Stimulated activated memory B cell treated with anti-CD40 and anti-IgM and Interleukin-4, amounts not matched to agents 10 μg/mL and 1 μg/mL and 100 μg/mL, for 72 hours (primary cell): ENCODE results near the gene C2.
"Not testable (repeated sequence)": the region's sequence is repeated elsewhere in the genome, so short reads cannot be mapped to it uniquely, and the experiment has no call there.

Experiments used
- ATAC-seq: fragments of 150-1000 bp; cut with Tn5 transposase; 2 replicates; pipeline ENCODE4 v1.10.0; 2021
- H3K27ac Mint-ChIP-seq: one replicate; pipeline ENCODE4 v1.8.0; 2022; ENCODE audit warnings: mild to moderate bottlenecking, mixed read lengths
- H3K27me3 Mint-ChIP-seq: one replicate; pipeline ENCODE4 v1.8.0; 2022; ENCODE audit warnings: mixed read lengths
- H3K36me3 Mint-ChIP-seq: one replicate; pipeline ENCODE4 v1.8.0; 2022; ENCODE audit warnings: mixed read lengths
- H3K4me1 Mint-ChIP-seq: one replicate; pipeline ENCODE4 v1.8.0; 2022; ENCODE audit warnings: mixed read lengths
- H3K4me3 Mint-ChIP-seq: one replicate; pipeline ENCODE4 v1.8.0; 2022; ENCODE audit warnings: mild to moderate bottlenecking, moderate library complexity, mixed read lengths
- H3K9me3 Mint-ChIP-seq: one replicate; pipeline ENCODE4 v1.8.0; 2022; ENCODE audit warnings: mixed read lengths

The C2 gene

DNA sequence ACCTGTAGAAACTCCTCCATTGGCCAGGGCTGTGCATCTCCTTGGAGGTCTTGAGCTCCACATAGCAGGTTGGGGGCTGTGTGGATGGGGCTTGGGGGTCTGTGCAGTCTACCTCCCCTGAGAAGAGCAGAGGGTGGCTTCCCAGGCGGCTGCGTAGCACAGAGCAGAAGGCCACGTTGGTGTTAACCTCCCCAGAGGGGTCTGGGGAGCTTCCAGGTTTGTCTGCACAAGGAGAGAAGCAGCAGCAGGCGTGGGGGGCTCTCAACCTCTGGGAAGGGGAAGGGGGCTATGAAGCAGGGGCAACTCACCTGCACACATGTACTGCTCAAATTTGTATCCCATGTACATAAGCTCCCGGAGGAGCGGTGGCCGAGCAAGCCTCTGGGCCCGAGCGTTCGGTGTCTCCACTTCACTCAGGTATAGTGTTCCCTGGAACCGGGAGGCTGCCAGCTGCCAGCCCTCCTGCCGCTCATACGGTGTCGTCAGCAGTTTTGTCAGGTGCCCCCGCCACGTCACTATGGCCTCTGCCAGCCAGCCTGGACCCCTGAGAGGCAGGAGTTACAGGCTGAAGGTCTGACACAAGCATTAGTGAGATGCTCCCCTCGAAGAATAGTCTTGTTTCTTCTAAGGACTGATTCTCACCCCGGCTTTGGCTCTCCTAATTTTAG is 43.2 kb downstream of the C2 start:
- Mint-ChIP-seq H3K4me1 (peaks cover 55% of the 10 kb centered on the region), H3K27ac (peak overlapping the region; percentile 94), H3K4me3 (peak overlapping the region; percentile 89), H3K36me3 (peaks cover 47% of the 10 kb centered on the region), H3K9me3 (no peaks in the 10 kb centered on the region), H3K27me3 (no peaks in the 10 kb centered on the region)
- ATAC-seq = no peak

DNA sequence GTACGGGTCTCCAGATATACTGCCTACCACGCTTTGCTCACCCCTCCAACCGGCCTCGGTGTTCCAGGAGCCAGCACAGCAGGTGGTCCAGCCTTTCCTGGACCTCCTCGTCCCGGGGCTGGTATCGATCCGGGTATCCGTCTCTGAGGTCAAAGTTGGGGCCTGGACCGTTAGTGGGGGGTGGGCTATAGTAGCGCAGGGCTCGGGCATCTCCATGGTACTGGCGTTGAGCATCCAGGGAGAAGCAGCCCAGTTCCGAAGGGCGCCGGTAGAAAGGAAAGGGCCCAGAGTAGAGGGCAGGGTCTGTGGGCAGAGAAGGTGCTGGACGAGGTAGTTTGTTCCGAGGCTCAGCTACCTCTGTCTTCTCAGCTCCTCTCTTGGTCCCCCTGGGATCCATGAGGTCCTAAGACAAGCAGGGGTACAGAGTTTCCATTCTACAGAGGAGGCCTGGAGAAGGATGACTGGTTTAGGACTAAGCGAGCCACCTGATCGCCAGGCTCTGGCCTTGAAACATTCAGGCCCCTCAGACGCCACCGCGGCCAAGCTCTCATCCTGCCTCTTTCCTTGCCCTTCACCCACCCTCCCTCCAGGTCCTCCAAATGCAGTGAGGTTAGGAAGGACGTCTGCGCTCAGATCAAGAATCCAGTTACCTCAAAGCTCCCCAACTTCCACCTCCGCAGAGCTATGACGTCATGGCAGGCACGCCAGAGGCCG is 43.9 kb downstream of the C2 start:
- ATAC-seq = no peak
- Mint-ChIP-seq H3K4me3 (peak overlapping the region; percentile 89), H3K36me3 (peaks cover 41% of the 10 kb centered on the region), H3K27ac (peak overlapping the region; percentile 94), H3K4me1 (peaks cover 55% of the 10 kb centered on the region), H3K27me3 (no peaks in the 10 kb centered on the region), H3K9me3 (no peaks in the 10 kb centered on the region)

DNA sequence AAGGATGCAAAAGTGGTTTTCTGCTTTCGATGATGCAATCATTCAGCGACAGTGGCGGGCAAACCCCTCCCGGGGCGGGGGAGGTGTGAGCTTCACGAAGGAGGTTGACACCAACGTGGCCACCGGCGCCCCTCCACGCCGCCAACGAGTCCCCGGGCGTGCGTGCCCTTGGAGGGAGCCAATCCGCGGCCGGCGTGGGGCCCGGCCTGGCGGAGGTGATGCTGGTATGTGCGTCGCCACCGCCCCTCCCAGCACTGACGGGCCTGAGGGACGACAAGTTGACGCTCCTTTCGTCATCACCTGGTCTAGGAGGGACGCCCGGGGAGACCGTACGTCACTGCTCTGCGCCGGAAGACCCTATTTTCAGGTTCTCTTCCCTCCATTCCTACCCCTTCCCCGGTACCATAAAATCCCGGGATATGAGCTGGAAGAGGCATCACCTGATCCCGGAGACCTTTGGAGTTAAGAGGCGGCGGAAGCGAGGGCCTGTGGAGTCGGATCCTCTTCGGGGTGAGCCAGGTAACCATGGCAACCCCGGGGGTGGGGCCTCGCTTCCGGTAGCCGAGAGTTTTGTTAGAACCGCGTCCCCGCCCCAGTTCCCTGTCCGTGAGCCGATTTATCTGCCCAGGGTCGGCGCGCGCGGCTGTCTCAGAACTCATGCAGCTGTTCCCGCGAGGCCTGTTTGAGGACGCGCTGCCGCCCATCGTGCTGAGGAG is 44.6 kb downstream of the C2 start, which contains the start of gene DXO:
Gene DXO (minus strand): TSS at position 146 of the 716 bp plus-strand sequence. CDS start 463 bp downstream, outside the sequence.
- no peaks in the 10 kb centered on the region for H3K9me3 Mint-ChIP-seq
- ATAC-seq = peak; percentile 98
- peaks cover 34% of the 10 kb centered on the region for H3K36me3 Mint-ChIP-seq
- peaks cover 49% of the 10 kb centered on the region for H3K4me1 Mint-ChIP-seq
- H3K27ac Mint-ChIP-seq = peak within 1 kb of the TSS; percentile 94
- H3K4me3 Mint-ChIP-seq = peak within 1 kb of the TSS; percentile 89
- H3K27me3 Mint-ChIP-seq = no peaks in the 10 kb centered on the region

DNA sequence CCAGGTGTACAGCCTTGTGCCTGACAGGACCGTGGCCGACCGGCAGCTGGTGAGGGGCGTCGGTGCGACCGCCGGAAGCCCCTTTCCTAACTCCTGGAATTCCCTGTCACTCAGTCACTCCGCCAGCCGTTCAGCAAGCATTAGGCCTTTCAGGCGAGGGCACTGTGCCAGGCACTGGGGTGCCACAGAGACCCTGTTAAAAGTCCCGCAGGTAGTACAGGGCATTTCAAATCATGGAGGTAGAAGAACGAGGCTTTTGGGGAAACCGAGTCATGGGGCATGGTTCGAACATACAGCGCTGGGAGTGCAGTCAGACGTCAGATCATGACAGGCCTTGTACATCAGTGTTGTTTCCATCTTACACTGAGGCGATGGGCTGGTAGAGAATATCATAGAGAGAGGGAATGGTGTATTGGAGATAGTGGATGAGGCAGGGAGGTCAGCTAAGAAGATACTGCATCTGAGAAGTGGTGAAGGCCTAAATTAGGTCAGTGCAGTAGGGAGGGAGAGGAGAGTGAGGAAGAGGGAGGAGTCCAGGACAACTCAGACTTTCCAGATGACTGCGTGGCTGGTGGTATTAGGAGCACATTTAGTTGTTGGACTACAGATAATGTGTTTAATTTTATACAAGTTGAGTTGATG is 45.3 kb downstream of the C2 start:
- H3K4me1 Mint-ChIP-seq = peaks cover 43% of the 10 kb centered on the region
- H3K36me3 Mint-ChIP-seq = peaks cover 27% of the 10 kb centered on the region
- H3K27ac Mint-ChIP-seq = peak overlapping the region; percentile 94
- ATAC-seq = no peak
- peak overlapping the region; percentile 89 for H3K4me3 Mint-ChIP-seq
- no peaks in the 10 kb centered on the region for H3K9me3 Mint-ChIP-seq
- no peaks in the 10 kb centered on the region for H3K27me3 Mint-ChIP-seq

DNA sequence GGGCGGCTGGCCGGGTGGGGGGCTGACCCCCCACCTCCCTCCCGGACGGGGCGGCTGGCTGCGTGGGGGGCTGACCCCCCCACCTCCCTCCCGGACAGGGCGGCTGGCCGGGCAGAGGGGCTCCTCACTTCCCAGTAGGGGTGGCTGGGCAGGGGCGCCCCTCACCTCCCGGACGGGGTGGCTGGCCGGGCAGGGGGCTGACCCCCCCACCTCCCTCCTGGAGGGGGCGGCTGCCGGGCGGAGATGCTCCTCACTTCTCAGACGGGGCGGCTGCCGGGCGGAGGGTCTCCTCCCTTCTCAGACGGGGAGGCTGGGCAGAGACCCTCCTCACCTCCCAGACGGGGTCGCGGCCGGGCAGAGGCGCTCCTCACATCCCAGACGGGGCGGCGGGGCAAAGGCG is 48.5 kb downstream of the C2 start:
- H3K4me1 Mint-ChIP-seq = peaks cover 29% of the 10 kb centered on the region
- not testable (repeated sequence) for H3K9me3 Mint-ChIP-seq, H3K27ac Mint-ChIP-seq

DNA sequence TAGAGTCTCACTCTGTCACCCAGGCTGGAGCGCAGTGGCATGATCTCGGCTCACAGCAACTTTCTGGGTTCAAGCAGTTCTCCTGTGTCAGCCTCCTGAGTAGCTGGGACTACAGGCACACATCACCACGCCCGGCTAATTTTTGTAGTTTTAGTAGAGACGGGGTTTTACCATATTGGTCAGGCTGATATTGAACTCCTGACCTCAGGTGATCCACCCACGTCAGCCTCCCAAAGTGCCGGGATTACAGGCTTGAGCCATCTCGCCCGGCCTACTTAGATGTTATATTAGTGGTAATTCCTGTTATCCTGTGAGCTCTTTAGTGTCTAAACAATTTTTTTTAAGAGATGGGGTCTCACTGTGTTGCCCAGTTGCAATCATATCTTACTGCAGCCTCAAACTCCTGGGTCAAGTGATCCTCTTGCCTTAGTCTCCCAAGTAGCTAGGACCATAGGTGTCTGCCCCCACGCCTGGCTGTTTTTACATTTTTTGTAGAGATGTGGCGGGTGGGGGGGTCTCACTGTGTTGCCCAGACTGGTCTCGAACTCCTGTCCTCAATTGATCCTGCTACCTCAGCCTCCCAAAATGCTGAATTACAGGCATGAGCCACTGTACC is 50.4 kb downstream of the C2 start:
- Mint-ChIP-seq H3K36me3 (peaks cover 18% of the 10 kb centered on the region), H3K9me3 (no peaks in the 10 kb centered on the region), H3K4me1 (peaks cover 21% of the 10 kb centered on the region), H3K27me3 (no peaks in the 10 kb centered on the region), H3K27ac (no peak overlapping the region), H3K4me3 (no peak overlapping the region)
- no peak for ATAC-seq

More for the DNA sequence above, 48.5 kb downstream of the C2 start:
- ATAC-seq, H3K4me3 Mint-ChIP-seq, H3K27me3 Mint-ChIP-seq: not testable (repeated sequence)
- H3K36me3 Mint-ChIP-seq = peaks cover 18% of the 10 kb centered on the region

DNA sequence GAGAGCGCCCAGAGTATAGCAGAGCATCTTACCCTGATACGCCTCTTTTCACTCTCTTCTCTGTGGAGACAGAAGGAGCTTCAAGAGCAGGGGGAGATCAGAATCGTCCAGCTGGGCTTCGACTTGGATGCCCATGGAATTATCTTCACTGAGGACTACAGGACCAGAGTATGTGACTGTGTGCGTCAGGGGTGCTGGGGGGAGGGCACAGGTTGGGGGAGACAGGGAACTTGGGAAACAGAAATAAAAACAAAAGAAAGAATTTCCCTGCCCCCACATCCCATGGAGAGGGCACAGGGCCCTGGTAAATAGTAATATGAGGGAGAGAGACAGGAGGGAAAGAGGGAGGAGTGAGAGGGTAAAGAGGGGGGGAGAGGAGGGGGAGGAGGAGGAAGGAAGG is 51.3 kb downstream of the C2 start:
- H3K4me1 Mint-ChIP-seq = peaks cover 12% of the 10 kb centered on the region
- no peak for ATAC-seq
- no peaks in the 10 kb centered on the region for H3K9me3 Mint-ChIP-seq
- no peaks in the 10 kb centered on the region for H3K27me3 Mint-ChIP-seq
- H3K36me3 Mint-ChIP-seq = peaks cover 18% of the 10 kb centered on the region
- no peak overlapping the region for H3K27ac Mint-ChIP-seq
- no peak overlapping the region for H3K4me3 Mint-ChIP-seq

DNA sequence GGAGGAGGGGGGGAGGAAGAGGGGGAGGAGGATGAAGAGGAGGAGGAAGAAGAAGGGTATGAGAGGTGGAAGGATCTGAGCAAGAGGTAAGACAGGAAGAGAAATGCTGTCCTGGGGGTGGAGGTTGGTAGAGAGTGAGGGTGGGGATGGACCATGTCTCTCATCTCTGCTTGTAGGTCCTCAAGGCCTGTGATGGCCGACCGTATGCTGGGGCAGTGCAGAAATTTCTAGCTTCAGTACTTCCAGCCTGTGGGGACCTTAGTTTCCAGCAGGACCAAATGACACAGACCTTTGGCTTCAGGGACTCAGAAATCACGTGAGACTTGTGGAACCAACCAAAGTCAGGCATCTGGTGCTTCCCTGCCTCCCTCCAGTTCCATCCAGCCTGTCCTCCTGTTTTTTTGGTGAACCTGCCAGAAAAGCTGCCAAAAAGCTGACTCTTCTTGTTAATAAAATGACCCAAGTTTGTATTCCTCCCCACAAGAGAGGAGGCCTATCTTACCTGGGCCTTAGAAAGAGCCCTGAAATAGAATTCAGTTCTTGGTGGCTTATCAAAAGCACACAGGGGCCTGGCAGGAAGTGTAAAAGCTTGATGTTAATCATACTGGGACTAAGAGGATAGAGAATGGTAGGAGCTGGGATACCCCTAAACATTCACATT is 51.9 kb downstream of the C2 start:
- no peak for ATAC-seq
- H3K27ac Mint-ChIP-seq = no peak overlapping the region
- H3K9me3 Mint-ChIP-seq = no peaks in the 10 kb centered on the region
- H3K27me3 Mint-ChIP-seq = no peaks in the 10 kb centered on the region
- peaks cover 7% of the 10 kb centered on the region for H3K4me1 Mint-ChIP-seq
- H3K4me3 Mint-ChIP-seq = no peak overlapping the region
- H3K36me3 Mint-ChIP-seq = peaks cover 18% of the 10 kb centered on the region

DNA sequence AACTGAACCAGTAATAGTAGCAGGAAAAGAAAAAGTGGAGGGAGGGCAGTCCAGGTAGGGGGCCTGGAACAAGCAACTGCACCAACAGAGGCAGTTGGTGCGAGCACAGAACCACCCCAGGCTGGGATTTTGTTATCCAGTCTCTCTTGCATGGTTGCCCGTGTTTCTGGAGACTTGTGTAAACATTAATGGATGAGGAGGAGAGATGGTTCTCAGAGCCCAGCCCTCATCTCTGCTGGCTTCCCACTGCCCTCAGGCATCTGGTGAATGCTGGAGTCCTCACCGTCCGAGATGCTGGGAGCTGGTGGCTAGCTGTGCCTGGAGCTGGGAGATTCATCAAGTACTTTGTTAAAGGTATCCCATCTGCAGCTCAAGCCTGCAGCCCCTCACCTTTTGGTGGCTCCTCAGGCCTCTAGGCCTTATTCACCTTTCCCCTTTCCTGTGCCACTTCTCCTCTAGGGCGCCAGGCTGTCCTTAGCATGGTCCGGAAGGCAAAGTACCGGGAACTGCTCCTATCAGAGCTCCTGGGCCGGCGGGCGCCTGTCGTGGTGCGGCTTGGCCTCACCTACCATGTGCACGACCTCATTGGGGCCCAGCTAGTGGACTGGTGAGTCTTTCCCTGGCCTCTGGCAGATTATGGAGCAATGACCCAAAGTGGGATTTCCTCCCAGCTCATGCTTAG is 52.8 kb downstream of the C2 start:
- ATAC-seq, H3K27me3 Mint-ChIP-seq, H3K9me3 Mint-ChIP-seq, H3K27ac Mint-ChIP-seq, H3K4me3 Mint-ChIP-seq, H3K4me1 Mint-ChIP-seq: not testable (repeated sequence)
- H3K36me3 Mint-ChIP-seq = peaks cover 18% of the 10 kb centered on the region

DNA sequence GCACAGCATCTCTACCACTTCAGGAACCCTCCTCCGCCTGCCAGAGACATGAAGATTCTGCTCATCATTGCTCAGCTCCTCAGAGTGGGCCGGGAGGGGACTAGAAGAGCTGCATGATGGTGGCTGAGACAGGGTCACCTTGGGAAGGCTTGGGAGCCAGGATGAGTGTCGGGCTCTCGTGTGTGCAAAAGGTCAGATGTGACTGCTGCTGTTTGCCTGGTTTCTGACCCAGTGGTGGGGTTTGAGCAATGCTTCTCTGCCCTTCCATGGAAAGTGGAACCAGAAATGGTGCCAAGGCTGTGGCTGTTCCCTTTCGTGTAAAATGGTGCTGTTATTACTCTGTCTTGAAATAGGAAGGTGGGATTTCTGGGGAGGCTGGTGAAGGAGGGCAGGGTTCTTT is 53.5 kb downstream of the C2 start:
- H3K4me3 Mint-ChIP-seq, H3K27ac Mint-ChIP-seq, H3K9me3 Mint-ChIP-seq, H3K4me1 Mint-ChIP-seq, ATAC-seq, H3K27me3 Mint-ChIP-seq: not testable (repeated sequence)
- peaks cover 13% of the 10 kb centered on the region for H3K36me3 Mint-ChIP-seq

DNA sequence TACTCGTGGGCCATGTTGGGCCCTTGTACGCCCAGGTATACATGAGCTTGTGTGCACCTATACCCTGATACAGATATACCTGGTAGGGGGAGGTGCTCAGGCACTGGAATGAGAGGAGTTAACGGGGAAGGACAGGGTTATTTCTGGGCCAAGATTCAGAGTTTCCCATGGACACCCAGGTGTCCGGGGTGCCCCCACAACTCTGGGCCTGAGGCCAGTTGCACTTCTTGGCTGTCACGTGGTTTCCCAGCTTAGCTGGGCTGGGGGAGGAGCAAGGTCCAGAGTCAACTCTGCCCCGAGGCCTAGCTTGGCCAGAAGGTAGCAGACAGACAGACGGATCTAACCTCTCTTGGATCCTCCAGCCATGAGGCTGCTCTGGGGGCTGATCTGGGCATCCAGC is 54.2 kb downstream of the C2 start, which contains the start of gene C4A:
Gene C4A (plus strand): TSS at position 314 of the 400 bp plus-strand sequence. CDS start 51 bp downstream, at position 365.
- H3K36me3 Mint-ChIP-seq = peaks cover 13% of the 10 kb centered on the region
- ATAC-seq, H3K9me3 Mint-ChIP-seq, H3K27me3 Mint-ChIP-seq, H3K27ac Mint-ChIP-seq, H3K4me1 Mint-ChIP-seq, H3K4me3 Mint-ChIP-seq: not testable (repeated sequence)

DNA sequence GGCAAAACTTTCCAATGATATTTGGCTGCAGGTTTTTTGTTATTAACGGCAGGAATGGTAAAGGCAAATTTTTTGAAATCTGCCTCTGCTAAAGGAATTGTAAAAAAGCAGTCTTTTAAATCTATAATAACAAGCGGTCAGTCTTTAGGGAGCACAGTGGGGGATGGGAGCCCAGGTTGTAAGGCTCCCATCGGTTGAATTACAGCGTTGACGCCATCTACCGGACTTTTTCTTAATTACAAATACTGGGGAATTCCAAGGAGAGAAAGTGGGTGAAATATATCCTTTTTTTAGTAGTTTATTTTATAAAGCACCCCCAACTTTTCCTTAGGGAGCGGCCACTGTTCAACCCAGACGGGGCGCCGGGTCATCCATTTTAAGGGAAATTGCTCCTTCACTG is 61.8 kb downstream of the C2 start:
- H3K27ac Mint-ChIP-seq, H3K4me3 Mint-ChIP-seq, H3K4me1 Mint-ChIP-seq, ATAC-seq, H3K9me3 Mint-ChIP-seq, H3K36me3 Mint-ChIP-seq, H3K27me3 Mint-ChIP-seq: not testable (repeated sequence)

DNA sequence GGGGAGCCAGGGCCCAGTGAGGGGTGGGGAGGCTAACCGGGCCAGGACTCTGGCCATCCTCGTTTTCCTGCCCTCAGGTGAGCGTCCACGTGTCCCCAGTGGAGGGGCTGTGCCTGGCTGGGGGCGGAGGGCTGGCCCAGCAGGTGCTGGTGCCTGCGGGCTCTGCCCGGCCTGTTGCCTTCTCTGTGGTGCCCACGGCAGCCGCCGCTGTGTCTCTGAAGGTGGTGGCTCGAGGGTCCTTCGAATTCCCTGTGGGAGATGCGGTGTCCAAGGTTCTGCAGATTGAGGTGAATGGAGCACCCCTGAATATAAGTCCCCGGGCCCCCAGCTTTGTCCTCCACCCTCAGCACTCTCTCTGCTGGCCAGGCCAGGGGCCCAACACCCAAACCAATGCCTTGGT is 66.9 kb downstream of the C2 start:
- H3K27ac Mint-ChIP-seq, H3K9me3 Mint-ChIP-seq, H3K4me3 Mint-ChIP-seq, ATAC-seq, H3K4me1 Mint-ChIP-seq, H3K27me3 Mint-ChIP-seq, H3K36me3 Mint-ChIP-seq: not testable (repeated sequence)
